Urothelium cell line (cell line): ENCODE measurements around the gene FICD.

ENCODE experiments used
- DNase-seq: peaks from one replicate; pipeline ENCODE4 v3.0.0; 2011; ENCODE audit warnings: low spot score, mixed read lengths
- FAIRE-seq: peaks from 2 replicates; lab custom pipeline; 2011; peaks lifted over from hg19 to GRCh38; lab: Jason Lieb, UNC

The FICD gene

GRCh38 chr12:108498136-108498535, 16.9 kb upstream of the FICD start:
- no peak for FAIRE-seq
- no peak for DNase-seq

- FAIRE-seq (no peak), DNase-seq (no peak)
These were observed 12.2 kb upstream of the FICD start for GRCh38 chr12:108502922-108503321.

- DNase-seq = no peak
These were observed 9.9 kb upstream of the FICD start for GRCh38 chr12:108505129-108505528.

GRCh38 chr12:108507971-108508642, 7.0 kb upstream of the FICD start:
- no peak for DNase-seq
- FAIRE-seq = no peak

More at GRCh38 chr12:108505129-108505528, 9.9 kb upstream of the FICD start:
- FAIRE-seq = no peak

GRCh38 chr12:108509806-108510205, 5.3 kb upstream of the FICD start:
- FAIRE-seq = no peak
- no peak for DNase-seq

GRCh38 chr12:108510836-108511235, 4.2 kb upstream of the FICD start:
- DNase-seq (no peak), FAIRE-seq (no peak)

- FAIRE-seq (no peak), DNase-seq (peak; percentile 44)
These were observed 3.2 kb upstream of the FICD start for GRCh38 chr12:108511633-108512540.

- DNase-seq (no peak), FAIRE-seq (no peak)
These were observed 557 bp upstream of the FICD start for GRCh38 chr12:108514468-108514972.

- FAIRE-seq = no peak
- DNase-seq = no peak
These were observed 839 bp downstream of the FICD start for GRCh38 chr12:108515916-108516315.

GRCh38 chr12:108516511-108517275, 1.6 kb downstream of the FICD start:
- no peak for DNase-seq
- FAIRE-seq = no peak

- FAIRE-seq = no peak
- no peak for DNase-seq
These were observed 2.4 kb downstream of the FICD start for GRCh38 chr12:108517288-108518100.

- FAIRE-seq = no peak
These were observed 3.1 kb downstream of the FICD start for GRCh38 chr12:108518101-108518715.

GRCh38 chr12:108518716-108519496, 3.8 kb downstream of the FICD start:
- no peak for FAIRE-seq
- no peak for DNase-seq

More at GRCh38 chr12:108518101-108518715, 3.1 kb downstream of the FICD start:
- no peak for DNase-seq

GRCh38 chr12:108519558-108519957, 4.5 kb downstream of the FICD start:
- no peak for FAIRE-seq

GRCh38 chr12:108523365-108523764, 8.3 kb downstream of the FICD start:
- FAIRE-seq = no peak
- no peak for DNase-seq

More at GRCh38 chr12:108519558-108519957, 4.5 kb downstream of the FICD start:
- DNase-seq = peak; percentile 12

GRCh38 chr12:108525681-108526080, 10.6 kb downstream of the FICD start:
- DNase-seq (no peak), FAIRE-seq (no peak)

- no peak for FAIRE-seq
- no peak for DNase-seq
These were observed 11.5 kb downstream of the FICD start for GRCh38 chr12:108526482-108527165.

GRCh38 chr12:108527166-108527496, 12.1 kb downstream of the FICD start:
- no peak for DNase-seq
- no peak for FAIRE-seq
